ENCODE results near the gene MBD1. TPM values are rescaled to one million over a fixed set of nuclear protein-coding genes. Genes with fewer than 3 reads are reported as not detected.

Gene MBD1
- total RNA-seq, 1 donor from 2014 or later = 74.4 TPM

- Histone ChIP-seq H3K27me3 (ENCODE audit: insufficient read depth, low read length) (no peaks in the 10 kb centered on the region), H3K9ac (ENCODE audit: low read length) (no peak overlapping the region), H3K79me2 (ENCODE audit: insufficient read depth, low read length) (peaks cover 58% of the 10 kb centered on the region), H3K4me1 (ENCODE audit: insufficient read depth, low read length) (peaks cover 39% of the 10 kb centered on the region), H3K27ac (ENCODE audit: low read depth, low read length) (no peak overlapping the region), H3K4me2 (ENCODE audit: low read length) (no peak overlapping the region), H3K36me3 (ENCODE audit: insufficient read depth, low read length) (peaks cover 10% of the 10 kb centered on the region), H3K4me3 (ENCODE audit: insufficient read depth, low read depth, low read length) (peak overlapping the region; percentile 96), H3K9me3 (ENCODE audit: insufficient read depth, low read depth, low read length) (no peaks in the 10 kb centered on the region), H2AFZ (ENCODE audit: low read depth, low read length) (no peak overlapping the region), H4K20me1 (ENCODE audit: insufficient read depth, low read length) (peaks cover 20% of the 10 kb centered on the region)
- FAIRE-seq (no peak), DNase-seq (ENCODE audit: low read depth) (no peak)
- H3K9me3 Mint-ChIP-seq (ENCODE audit: unreplicated experiment) = no peaks in the 10 kb centered on the region
- peak overlapping the region; percentile 96 for H3K4me3 Mint-ChIP-seq (ENCODE audit: unreplicated experiment)
- peaks cover 20% of the 10 kb centered on the region for H3K36me3 Mint-ChIP-seq (ENCODE audit: low read depth, unreplicated experiment)
- TF ChIP-seq EZH2 (IDR thresholded peaks at IDR 0.05; ENCODE audit: insufficient read depth, low read length) (no peak), CTCF (IDR thresholded peaks at IDR 0.05; ENCODE audit: insufficient read depth, low read depth, low read length) (no peak)
- no peak overlapping the region for H3K27ac Mint-ChIP-seq (ENCODE audit: unreplicated experiment)
- peaks cover 21% of the 10 kb centered on the region for H3K4me1 Mint-ChIP-seq (ENCODE audit: low read depth, unreplicated experiment)
- no peaks in the 10 kb centered on the region for H3K27me3 Mint-ChIP-seq (ENCODE audit: low read depth, unreplicated experiment)
These were observed 1.4 kb upstream of the MBD1 start for GRCh38 chr18:50282521-50283335.

GRCh38 chr18:50281972-50282520 lies 723 bp upstream of the MBD1 start:
- Mint-ChIP-seq H3K36me3 (ENCODE audit: low read depth, unreplicated experiment) (peaks cover 20% of the 10 kb centered on the region), H3K4me1 (ENCODE audit: low read depth, unreplicated experiment) (peaks cover 19% of the 10 kb centered on the region), H3K9me3 (ENCODE audit: unreplicated experiment) (no peaks in the 10 kb centered on the region), H3K27me3 (ENCODE audit: low read depth, unreplicated experiment) (no peaks in the 10 kb centered on the region), H3K27ac (ENCODE audit: unreplicated experiment) (no peak overlapping the region), H3K4me3 (ENCODE audit: unreplicated experiment) (peak overlapping the region; percentile 96)
- H3K27me3 ChIP-seq (ENCODE audit: insufficient read depth, low read length) = no peaks in the 10 kb centered on the region
- FAIRE-seq (no peak), DNase-seq (ENCODE audit: low read depth) (no peak)
- peak overlapping the region; percentile 81 for H2AFZ ChIP-seq (ENCODE audit: low read depth, low read length)
- H3K36me3 ChIP-seq (ENCODE audit: insufficient read depth, low read length) = peaks cover 10% of the 10 kb centered on the region
- peaks cover 42% of the 10 kb centered on the region for H3K4me1 ChIP-seq (ENCODE audit: insufficient read depth, low read length)
- peaks cover 59% of the 10 kb centered on the region for H3K79me2 ChIP-seq (ENCODE audit: insufficient read depth, low read length)
- peak overlapping the region; percentile 98 for H3K9ac ChIP-seq (ENCODE audit: low read length)
- peaks cover 23% of the 10 kb centered on the region for H4K20me1 ChIP-seq (ENCODE audit: insufficient read depth, low read length)
- H3K4me3 ChIP-seq (ENCODE audit: insufficient read depth, low read depth, low read length) = peak overlapping the region; percentile 96
- peak overlapping the region; percentile 87 for H3K27ac ChIP-seq (ENCODE audit: low read depth, low read length)
- peak overlapping the region; percentile 100 for H3K4me2 ChIP-seq (ENCODE audit: low read length)
- TF ChIP-seq CTCF (IDR thresholded peaks at IDR 0.05; ENCODE audit: insufficient read depth, low read depth, low read length) (no peak), EZH2 (IDR thresholded peaks at IDR 0.05; ENCODE audit: insufficient read depth, low read length) (no peak)
- H3K9me3 ChIP-seq (ENCODE audit: insufficient read depth, low read depth, low read length) = no peaks in the 10 kb centered on the region
